ENCODE data around the gene DHRS7C.

Gene DHRS7C

GRCh38 chr17:9766970-9767369 lies 24.4 kb downstream of the DHRS7C start:
- DNase-seq (ENCODE audit: low read depth in 2 of 2): no peak

- no peak for DNase-seq (ENCODE audit: low read depth in 2 of 2)
Observed at GRCh38 chr17:9765322-9765721, 26.1 kb downstream of the DHRS7C start.

- no peak for DNase-seq (ENCODE audit: low read depth in 2 of 2)
Observed at GRCh38 chr17:9763643-9764042, 27.7 kb downstream of the DHRS7C start.

- DNase-seq (ENCODE audit: low read depth in 2 of 2): no peak
Observed at GRCh38 chr17:9760266-9760665, 31.1 kb downstream of the DHRS7C start.

- no peak for DNase-seq (ENCODE audit: low read depth in 2 of 2)
Observed at GRCh38 chr17:9755083-9755482, 36.3 kb downstream of the DHRS7C start.

GRCh38 chr17:9750524-9750923 lies 40.9 kb downstream of the DHRS7C start:
- no peak for DNase-seq (ENCODE audit: low read depth in 2 of 2)

GRCh38 chr17:9729735-9730420 lies 61.5 kb downstream of the DHRS7C start:
- no peak for DNase-seq (ENCODE audit: low read depth in 2 of 2)

GRCh38 chr17:9729034-9729650 lies 62.2 kb downstream of the DHRS7C start:
- DNase-seq (ENCODE audit: low read depth in 2 of 2): no peak

GRCh38 chr17:9728564-9728963 lies 62.8 kb downstream of the DHRS7C start:
- DNase-seq (ENCODE audit: low read depth in 2 of 2): no peak

- no peak for DNase-seq (ENCODE audit: low read depth in 2 of 2)
Observed at GRCh38 chr17:9728005-9728404, 63.4 kb downstream of the DHRS7C start.

GRCh38 chr17:9726291-9726690 lies 65.1 kb downstream of the DHRS7C start:
- DNase-seq (ENCODE audit: low read depth in 2 of 2): no peak

- DNase-seq (ENCODE audit: low read depth in 2 of 2): no peak
Observed at GRCh38 chr17:9725575-9725974, 65.8 kb downstream of the DHRS7C start.
